Stimulated activated CD4-positive, alpha-beta T cell treated with anti-CD3 and anti-CD28 coated beads, Interleukin-2, amount 100 ng/mL, for 48 hours (primary cell): Measurements from ENCODE around the gene ANAPC15.

ENCODE experiments used
- DNase-seq, 2 donors: peaks; one replicate each; pipeline ENCODE4 v3.0.0-alpha.2; 2020

The ANAPC15 gene

DNA sequence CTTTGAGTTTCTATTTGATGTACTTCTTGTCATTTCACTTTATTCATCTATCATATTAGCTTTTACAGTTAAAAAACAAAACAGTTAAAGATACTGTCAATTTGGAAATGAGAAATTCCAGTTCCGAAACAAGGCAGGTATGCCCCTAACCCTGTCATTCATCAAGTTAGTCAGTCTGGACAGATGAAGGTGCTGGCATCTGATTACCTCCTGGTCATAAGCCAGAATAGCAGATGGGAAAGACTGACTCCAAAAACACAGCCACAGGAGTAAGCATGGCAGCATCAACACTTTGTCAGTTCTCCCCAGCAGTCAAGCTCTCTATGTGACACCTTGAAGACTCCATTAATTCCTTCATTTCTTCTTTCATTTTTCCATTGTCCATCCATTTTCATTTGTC is 27.5 kb downstream of the ANAPC15 start:
- DNase-seq: no peak

DNA sequence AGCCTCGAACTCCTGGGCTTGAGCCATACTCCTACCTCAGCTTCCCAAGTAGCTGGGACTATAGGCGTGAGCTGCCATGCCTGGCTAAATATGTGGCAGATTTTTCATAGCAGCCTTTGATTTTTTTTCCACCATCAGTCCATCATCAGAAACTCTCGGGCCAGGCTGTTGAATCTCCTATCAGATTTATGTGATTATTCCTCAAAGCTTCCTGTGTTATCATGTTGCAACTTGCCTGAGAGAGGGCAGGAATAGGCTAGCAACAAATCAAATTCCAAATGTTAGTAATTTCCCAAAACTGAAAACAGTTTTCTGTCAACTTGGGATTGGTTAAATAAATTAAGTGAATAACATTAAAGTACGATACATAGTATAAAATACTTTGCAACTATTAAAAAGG is 28.4 kb downstream of the ANAPC15 start:
- no peak for DNase-seq

- no peak for DNase-seq
Measured at GRCh38 chr11:72083414-72083813, 29.1 kb downstream of the ANAPC15 start.

GRCh38 chr11:72081821-72082453 is 30.6 kb downstream of the ANAPC15 start:
- DNase-seq: no peak

DNA sequence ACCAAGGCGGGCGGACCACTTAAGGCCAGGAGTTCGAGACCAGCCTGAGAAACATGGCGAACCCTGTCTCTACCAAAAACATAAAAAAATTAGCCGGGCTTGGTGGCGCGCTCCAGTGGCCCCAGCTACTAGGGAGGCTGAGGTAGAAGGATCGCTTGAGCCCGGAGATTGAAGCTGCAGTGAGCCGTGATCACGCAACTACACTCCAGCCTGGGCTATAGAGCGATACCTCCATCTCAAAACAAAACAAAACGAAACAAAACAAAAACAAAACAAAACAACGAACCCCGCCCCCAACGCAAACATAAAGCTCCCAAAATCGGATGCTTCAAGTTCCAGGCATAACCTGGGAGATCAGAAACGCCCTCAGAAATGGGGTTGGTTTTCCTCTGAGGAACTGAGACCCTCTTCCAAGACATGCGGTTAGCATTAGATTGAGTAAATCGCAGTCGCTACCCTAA is 31.3 kb downstream of the ANAPC15 start:
- no peak for DNase-seq

DNA sequence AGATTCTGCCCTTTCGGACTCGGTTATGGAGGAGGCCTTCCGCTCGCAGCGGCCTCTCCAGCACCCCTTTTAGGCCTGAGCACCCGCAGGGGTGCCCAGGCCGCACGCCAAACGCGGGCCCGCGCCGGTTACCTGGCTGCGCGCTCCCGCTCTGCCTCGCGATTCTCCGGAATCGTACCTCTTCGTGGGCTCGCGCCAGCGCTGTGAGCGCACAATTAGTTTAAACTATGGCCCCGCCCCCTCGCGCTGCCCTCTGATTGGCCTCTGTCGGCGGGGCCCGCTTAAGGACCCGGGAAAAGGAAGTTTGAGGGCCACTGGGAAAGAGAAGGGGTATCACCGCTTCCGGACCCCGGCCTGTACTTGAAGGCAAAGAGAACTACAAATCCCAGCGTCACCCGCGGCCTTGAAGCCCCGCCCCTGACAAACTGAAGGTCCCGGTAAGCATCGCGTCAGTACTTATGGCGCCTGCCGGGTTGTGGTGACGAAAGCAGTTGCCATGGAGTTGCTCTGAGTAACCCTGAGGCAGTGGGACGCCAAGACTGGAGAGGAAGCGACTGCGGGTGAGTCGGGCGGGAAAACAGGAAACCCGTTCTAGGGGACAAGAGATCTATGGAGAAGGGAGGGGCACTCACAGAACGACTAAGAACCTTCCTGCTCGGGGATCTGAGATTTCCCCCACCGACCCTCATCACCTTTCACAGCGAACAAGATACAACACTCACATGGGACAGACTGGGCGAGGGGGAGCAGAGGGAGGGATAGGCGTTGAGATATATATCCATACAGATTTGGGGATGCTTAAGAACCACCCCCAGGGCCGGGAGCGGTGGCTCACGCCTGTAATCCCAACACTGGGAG is 31.9 kb downstream of the ANAPC15 start, which contains the start of the genes LRRC51 and NUMA1:
TSS of gene LRRC51 (plus strand) at position 525 of the 858 bp plus-strand sequence. CDS start 8,234 bp downstream, outside the sequence.
TSS of gene NUMA1 (minus strand) at position 217 of the 858 bp plus-strand sequence. CDS start 44,599 bp downstream, outside the sequence.
- DNase-seq: peak; percentile 95 to 97

DNA sequence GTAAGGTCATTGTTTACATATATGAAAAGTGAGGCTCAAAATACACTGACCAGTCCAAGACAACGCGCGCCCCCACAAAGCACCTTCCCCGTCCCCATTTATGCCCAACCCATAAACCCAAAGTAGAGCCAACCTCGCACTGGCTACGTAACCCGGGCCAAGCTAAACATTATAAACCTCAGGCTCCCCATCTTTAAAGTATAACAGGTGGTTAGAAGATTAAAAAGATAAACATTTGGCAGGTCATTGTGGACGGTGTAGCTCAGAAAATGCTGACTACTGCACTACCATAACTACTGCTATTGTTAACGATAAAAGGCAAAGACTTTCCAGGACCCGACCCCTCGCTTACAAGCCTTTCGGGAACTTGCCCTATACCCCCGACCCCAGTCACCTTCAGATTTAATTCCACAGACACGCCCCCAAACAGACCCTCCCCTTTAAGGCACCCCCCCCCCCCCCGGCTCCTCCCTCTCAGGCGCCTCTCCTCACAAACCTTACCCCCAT is 32.6 kb downstream of the ANAPC15 start:
- DNase-seq: no peak

- DNase-seq: no peak
Measured at GRCh38 chr11:72078477-72078876, 34.0 kb downstream of the ANAPC15 start.

GRCh38 chr11:72075756-72076155 is 36.7 kb downstream of the ANAPC15 start:
- no peak for DNase-seq

- no peak for DNase-seq
Measured at GRCh38 chr11:72075109-72075508, 37.4 kb downstream of the ANAPC15 start.

- no peak for DNase-seq
Measured at GRCh38 chr11:72072348-72072747, 40.1 kb downstream of the ANAPC15 start.

DNA sequence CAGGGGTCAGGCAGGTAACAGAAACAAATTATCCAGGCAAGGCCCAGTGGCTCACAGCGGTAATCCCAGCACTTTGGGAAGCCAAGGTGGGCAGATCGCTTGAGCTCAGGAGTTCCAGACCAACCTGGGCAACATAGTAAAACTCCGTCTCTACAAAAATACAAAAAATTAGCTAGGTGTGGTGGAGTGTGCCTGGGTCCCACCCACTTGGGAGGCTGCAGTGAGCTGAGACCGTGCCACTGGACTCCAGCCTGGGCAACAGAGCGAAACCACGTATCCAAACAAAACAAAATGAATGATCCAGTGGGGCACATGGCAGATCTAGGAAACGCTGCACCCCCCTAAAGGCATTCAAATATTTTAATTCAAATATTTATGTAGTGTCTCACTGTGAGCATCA is 42.0 kb downstream of the ANAPC15 start:
- no peak for DNase-seq

GRCh38 chr11:72069787-72070251 is 42.7 kb downstream of the ANAPC15 start:
- no peak for DNase-seq

DNA sequence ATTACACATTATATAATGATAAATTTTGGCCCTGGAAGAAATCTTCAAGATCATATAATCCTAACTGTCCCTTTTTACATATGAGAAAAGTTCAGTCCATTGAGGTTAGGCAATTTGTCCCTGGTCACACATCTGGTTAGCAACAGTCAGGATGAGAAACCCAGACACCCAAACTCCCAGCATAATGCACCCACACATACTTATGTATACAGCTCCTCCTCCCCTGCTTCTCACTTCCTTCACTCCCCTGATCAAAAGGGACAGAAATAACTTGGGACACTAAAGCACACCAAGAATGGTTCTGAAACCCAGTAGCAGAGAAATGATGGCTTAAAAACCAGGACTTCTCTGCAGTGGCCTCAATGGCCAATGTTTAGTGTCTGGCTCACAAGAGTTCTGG is 43.3 kb downstream of the ANAPC15 start:
- no peak for DNase-seq

DNA sequence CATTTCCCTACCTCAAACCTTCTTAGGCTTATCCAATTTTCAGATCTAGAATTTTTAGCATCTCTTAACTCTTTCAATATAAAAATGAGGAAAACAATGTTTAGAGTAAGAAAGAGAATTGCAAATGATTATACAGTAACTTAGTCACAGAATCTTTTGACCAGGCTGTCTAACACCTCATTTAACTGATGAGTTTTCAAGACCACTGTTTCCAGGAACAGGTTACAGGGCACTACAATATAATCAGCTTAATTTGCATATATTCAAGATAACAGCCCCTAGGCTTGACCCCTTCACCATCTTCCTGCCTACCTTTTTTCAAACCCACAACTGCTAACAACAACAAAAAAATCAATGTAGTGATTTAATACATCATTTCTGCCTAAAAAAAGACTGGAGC is 44.8 kb downstream of the ANAPC15 start:
- no peak for DNase-seq

- DNase-seq: no peak
Measured at GRCh38 chr11:72067266-72067665, 45.2 kb downstream of the ANAPC15 start.

DNA sequence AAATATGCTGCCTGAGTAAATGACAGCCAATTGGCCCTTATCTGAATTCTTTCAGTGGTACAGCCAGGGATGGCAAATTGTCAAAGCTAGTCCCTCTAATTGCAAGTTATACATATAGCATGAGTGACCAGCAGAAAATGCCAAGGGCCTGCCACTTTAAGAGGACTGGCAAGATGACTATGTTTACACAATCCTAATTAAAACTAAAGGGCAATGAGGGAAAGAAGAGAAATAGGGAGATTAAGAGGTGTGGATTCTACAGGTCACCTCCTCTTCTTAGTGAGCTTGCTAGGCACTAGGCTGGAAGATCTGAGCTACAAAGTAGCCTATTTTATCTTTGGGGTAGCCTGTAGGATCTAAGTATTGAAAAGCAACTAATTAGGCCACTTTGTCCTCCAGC is 45.6 kb downstream of the ANAPC15 start:
- DNase-seq: no peak

DNA sequence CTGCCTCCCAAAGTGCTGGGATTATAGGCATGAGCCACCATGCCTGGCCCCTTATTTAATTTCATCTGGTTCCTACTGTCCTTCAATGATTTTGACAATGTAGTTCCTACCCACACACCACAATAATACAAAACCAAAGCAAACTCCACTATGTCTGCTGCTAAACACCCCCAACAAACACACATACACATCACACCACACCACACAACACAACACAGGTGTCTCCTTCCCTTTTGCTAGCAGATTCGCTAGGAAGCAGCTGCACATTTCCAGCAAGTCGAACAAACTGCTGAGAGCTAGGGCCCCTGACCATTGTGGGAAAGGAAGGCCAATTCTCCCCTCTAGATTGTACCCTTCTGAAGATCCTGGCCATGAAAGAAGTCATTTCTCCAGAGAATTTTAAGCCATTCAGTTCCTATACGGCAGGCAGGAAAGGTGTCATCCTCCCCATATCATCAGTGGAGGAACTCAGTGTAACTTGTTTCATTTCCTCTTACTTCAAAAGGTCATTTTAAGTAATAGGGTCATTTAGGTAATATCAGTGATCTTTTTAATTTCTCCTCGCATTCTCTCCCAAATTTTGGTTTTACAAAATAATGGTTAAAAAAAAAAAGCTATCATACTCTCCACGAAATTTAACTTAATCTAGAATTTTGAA is 50.6 kb downstream of the ANAPC15 start:
- no peak for DNase-seq
